Karpas-422 (cell line): ENCODE measurements around the gene RNF217. TPM values are rescaled to one million over a fixed set of nuclear protein-coding genes. Genes with fewer than 3 reads are reported as not detected.

Experiments
- DNase-seq: peaks from one replicate; pipeline ENCODE4 v3.0.0-alpha.2; 2015
- H2AFZ ChIP-seq: fragments of 200-600 bp; sonication (generic); 2 replicates; pipeline ENCODE4 v1.6.1; 2014; ENCODE audit warnings: antibody characterized with exemption, low read length, mixed read lengths
- H3K27ac ChIP-seq: fragments of 200-600 bp; sonication (generic); 2 replicates; pipeline ENCODE4 v1.5.1; 2014; ENCODE audit warnings: mild to moderate bottlenecking, low read length, moderate library complexity
- H3K27me3 ChIP-seq: fragments of 200-600 bp; sonication (generic); 2 replicates; pipeline ENCODE4 v1.6.1; 2014; ENCODE audit warnings: low read length, mixed read lengths
- H3K36me3 ChIP-seq: fragments of 200-600 bp; sonication (generic); 2 replicates; pipeline ENCODE4 v1.6.1; 2014; ENCODE audit warnings: low read length, mixed read lengths; ENCODE audit not compliant: insufficient read depth
- H3K4me1 ChIP-seq: fragments of 200-600 bp; sonication (generic); 2 replicates; pipeline ENCODE4 v1.6.1; 2014; ENCODE audit warnings: mild to moderate bottlenecking, low read length, mixed read lengths
- H3K4me2 ChIP-seq: fragments of 200-600 bp; sonication (generic); 2 replicates; pipeline ENCODE4 v1.6.1; 2014; ENCODE audit warnings: low read length, low read depth, mild to moderate bottlenecking; ENCODE audit not compliant: poor library complexity, severe bottlenecking
- H3K4me3 ChIP-seq: fragments of 200-600 bp; sonication (generic); 2 replicates; pipeline ENCODE4 v1.5.1; 2014; ENCODE audit warnings: mild to moderate bottlenecking, antibody characterized with exemption, low read length, mixed read lengths
- H3K79me2 ChIP-seq: fragments of 200-600 bp; sonication (generic); 2 replicates; pipeline ENCODE4 v1.6.1; 2014; ENCODE audit warnings: mild to moderate bottlenecking, low read length, mixed read lengths
- H3K9ac ChIP-seq: fragments of 200-600 bp; sonication (generic); 2 replicates; pipeline ENCODE4 v1.6.0; 2014; ENCODE audit warnings: low read length
- H3K9me2 ChIP-seq: fragments of 200-600 bp; sonication (generic), shearing (Covaris generic); replicated peaks from 2 replicates; pipeline ENCODE4 v1.6.0; 2014; ENCODE audit warnings: mild to moderate bottlenecking, low read length, moderate library complexity; ENCODE audit not compliant: insufficient read depth
- H3K9me3 ChIP-seq: fragments of 300-700, 200-600 bp; sonication (generic); 2 replicates; pipeline ENCODE4 v1.6.1; 2014; ENCODE audit warnings: low read length, mixed read lengths
- H4K20me1 ChIP-seq: fragments of 200-600 bp; sonication (generic); 2 replicates; pipeline ENCODE4 v1.6.1; 2014; ENCODE audit warnings: mild to moderate bottlenecking, antibody characterized with exemption, low read length, low read depth; ENCODE audit not compliant: insufficient read depth
- total RNA-seq: library from RNA; depleted of rRNA; stranded (reverse); fragments of >200 nt; shearing (Covaris generic); gene quantifications from 2 replicates; pipeline ENCODE4 v1.2.3, GENCODE V29; 2014; ENCODE audit warnings: low replicate concordance

Gene RNF217
- total RNA-seq, 1 experiment from 2014 or later: not detected

DNA sequence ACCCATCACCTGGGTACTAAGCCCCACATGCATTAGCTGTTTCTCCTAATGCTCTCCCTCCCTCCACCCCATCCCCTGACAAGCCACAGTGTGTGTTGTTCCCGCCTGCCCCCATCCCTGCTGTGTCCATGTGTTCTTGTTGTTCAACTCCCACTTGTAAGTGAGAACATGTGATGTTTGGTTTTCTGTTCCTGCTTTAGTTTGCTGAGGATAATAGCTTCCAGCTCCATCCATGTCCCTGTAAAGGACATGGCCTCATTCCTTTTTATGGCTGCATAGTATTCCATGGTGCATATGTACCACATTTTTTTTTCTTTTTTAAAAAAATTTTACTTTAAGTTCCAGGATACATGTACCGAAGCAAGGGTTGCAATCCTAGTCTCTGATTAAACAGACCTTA, 76.7 kb downstream of the RNF217 start:
- no peak overlapping the region for H3K27ac ChIP-seq
- no peaks in the 10 kb centered on the region for H3K27me3 ChIP-seq
- no peak for DNase-seq
- no peak overlapping the region for H3K4me3 ChIP-seq
- no peaks in the 10 kb centered on the region for H3K79me2 ChIP-seq
- H3K9me3 ChIP-seq: no peaks in the 10 kb centered on the region
- no peak overlapping the region for H2AFZ ChIP-seq
- no peak overlapping the region for H3K4me2 ChIP-seq
- no peaks in the 10 kb centered on the region for H3K36me3 ChIP-seq
- no peaks in the 10 kb centered on the region for H4K20me1 ChIP-seq
- no peaks in the 10 kb centered on the region for H3K9me2 ChIP-seq
- no peak overlapping the region for H3K9ac ChIP-seq
- H3K4me1 ChIP-seq: no peaks in the 10 kb centered on the region

DNA sequence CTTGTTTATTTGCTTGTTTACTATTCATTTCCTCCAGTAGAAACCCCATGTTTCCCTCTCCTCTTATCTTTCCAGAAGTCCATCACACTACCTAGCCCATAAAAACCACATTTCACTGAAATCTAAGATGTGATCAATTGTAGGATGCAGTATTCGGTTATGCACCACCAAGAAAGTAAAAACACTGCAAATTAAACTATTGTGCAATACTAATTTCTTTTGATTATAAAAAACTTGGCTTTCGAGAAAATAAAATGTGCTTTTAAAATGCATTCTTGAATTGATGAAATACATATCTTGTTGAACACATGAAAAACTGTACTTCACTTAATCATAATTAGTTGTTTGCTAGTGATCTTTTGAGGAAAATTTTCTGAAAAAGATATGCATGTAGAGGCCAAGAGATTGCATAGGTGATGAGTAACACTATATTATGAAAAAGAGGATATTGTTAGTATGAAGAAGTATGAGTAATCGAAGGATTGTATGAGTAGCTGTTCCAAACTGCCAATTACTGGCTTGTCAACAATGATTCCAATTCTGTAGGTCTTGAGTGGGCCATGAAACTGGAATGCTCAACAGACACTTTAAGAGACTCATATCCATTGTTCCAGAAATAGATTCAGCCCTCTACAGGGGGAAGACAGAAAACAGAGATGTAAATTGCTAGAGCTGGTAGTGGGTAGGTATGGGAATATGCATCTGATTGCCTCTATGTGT, 79.7 kb downstream of the RNF217 start:
- Histone ChIP-seq H3K4me3 (no peak overlapping the region), H3K79me2 (no peaks in the 10 kb centered on the region), H3K27me3 (no peaks in the 10 kb centered on the region), H3K4me2 (no peak overlapping the region), H3K9me3 (no peaks in the 10 kb centered on the region), H3K9me2 (no peaks in the 10 kb centered on the region), H3K27ac (no peak overlapping the region), H4K20me1 (no peaks in the 10 kb centered on the region), H3K36me3 (no peaks in the 10 kb centered on the region), H3K4me1 (no peaks in the 10 kb centered on the region), H2AFZ (no peak overlapping the region), H3K9ac (no peak overlapping the region)
- DNase-seq: no peak

DNA sequence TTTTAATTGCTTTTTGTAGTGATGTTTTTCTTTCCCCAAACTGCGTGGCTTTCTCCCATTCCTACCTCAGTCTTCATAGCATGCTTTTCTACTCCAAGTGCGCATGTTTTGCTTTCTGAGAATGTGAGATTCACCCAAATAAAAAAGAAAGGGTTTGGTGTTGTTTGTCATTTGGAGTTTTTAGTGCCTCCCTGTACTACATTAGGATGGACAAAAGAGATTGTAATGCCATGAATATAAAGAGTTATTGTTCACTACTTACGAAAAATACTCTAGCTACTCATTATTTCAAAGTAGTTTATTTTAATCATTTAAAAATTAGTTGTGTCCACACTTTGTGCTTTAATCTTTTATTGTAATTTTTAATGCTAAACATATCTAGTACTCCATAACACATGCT, 81.8 kb downstream of the RNF217 start:
- no peak overlapping the region for H3K27ac ChIP-seq
- no peaks in the 10 kb centered on the region for H3K4me1 ChIP-seq
- no peaks in the 10 kb centered on the region for H3K36me3 ChIP-seq
- DNase-seq: no peak
- no peak overlapping the region for H2AFZ ChIP-seq
- H3K9me2 ChIP-seq: no peaks in the 10 kb centered on the region
- H3K79me2 ChIP-seq: no peaks in the 10 kb centered on the region
- no peaks in the 10 kb centered on the region for H3K9me3 ChIP-seq
- no peak overlapping the region for H3K4me2 ChIP-seq
- H3K27me3 ChIP-seq: no peaks in the 10 kb centered on the region
- no peak overlapping the region for H3K9ac ChIP-seq
- no peak overlapping the region for H3K4me3 ChIP-seq
- H4K20me1 ChIP-seq: no peaks in the 10 kb centered on the region

DNA sequence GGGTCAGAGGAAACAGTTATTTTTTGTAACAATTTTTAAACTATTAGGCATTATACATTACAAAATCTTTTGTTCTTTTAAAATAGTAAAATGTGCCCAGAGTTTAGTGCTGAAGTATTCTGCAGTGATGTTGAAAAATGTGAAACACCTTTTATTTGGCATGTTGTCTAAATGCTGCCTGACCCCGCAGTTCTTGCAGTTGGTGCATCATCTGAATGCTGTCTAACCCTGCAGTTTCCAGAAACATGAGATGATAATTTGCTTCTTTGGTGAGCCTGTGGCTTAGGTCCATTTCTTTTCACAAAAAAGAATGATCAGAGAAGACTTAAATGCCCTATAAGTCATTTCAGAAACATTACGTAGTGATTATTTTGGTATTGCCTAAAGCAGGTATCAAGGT, 82.4 kb downstream of the RNF217 start:
- Histone ChIP-seq H4K20me1 (no peaks in the 10 kb centered on the region), H3K9me2 (no peaks in the 10 kb centered on the region), H3K4me2 (no peak overlapping the region), H3K79me2 (no peaks in the 10 kb centered on the region), H3K4me3 (no peak overlapping the region), H3K27me3 (no peaks in the 10 kb centered on the region), H3K36me3 (no peaks in the 10 kb centered on the region), H3K4me1 (no peaks in the 10 kb centered on the region), H3K27ac (no peak overlapping the region), H3K9me3 (no peaks in the 10 kb centered on the region), H2AFZ (no peak overlapping the region), H3K9ac (no peak overlapping the region)
- DNase-seq: no peak

DNA sequence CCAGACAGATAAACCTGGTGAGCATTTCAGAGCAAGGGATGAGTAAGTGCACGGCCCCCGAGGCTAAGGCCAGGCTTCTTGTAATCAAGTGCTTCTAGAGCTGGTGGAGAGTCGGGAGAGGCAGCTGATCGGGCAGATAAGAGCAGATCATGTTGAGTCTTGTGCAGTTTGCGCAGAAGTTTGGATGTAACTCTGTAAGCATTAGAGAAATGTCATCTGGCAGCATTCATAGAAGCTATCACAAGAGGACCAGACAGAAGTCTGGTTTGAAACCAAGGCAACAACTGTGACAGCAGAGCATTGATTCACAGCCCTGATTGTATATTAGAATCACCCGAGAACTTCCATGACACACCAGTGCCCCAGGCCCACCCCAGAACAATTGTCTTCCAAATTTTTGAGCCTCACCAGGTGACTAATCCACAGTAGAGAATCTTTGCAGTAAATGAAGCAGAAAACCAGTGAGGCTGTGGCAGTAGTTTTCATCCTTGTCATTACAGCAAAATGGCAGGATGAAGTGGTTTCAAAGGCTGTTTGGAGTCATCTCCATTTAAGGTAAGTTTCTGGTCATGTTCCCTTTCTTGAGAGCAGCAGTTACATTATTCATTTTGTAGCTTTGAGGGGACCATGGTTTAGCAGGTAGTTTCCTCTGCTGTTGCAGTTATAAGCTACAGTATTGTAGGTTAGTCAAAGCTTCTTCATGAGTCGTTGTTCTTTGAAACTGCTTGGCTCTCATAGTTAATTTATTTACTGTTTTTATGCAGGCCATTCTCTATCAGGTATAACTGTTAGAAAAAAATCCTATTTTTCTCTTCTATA, 84.1 kb downstream of the RNF217 start:
- no peak overlapping the region for H2AFZ ChIP-seq
- H3K79me2 ChIP-seq: no peaks in the 10 kb centered on the region
- H3K9me2 ChIP-seq: no peaks in the 10 kb centered on the region
- no peaks in the 10 kb centered on the region for H4K20me1 ChIP-seq
- H3K9me3 ChIP-seq: no peaks in the 10 kb centered on the region
- no peak for DNase-seq
- H3K4me3 ChIP-seq: no peak overlapping the region
- H3K27ac ChIP-seq: no peak overlapping the region
- no peaks in the 10 kb centered on the region for H3K4me1 ChIP-seq
- H3K27me3 ChIP-seq: no peaks in the 10 kb centered on the region
- H3K36me3 ChIP-seq: no peaks in the 10 kb centered on the region
- H3K4me2 ChIP-seq: no peak overlapping the region
- no peak overlapping the region for H3K9ac ChIP-seq

DNA sequence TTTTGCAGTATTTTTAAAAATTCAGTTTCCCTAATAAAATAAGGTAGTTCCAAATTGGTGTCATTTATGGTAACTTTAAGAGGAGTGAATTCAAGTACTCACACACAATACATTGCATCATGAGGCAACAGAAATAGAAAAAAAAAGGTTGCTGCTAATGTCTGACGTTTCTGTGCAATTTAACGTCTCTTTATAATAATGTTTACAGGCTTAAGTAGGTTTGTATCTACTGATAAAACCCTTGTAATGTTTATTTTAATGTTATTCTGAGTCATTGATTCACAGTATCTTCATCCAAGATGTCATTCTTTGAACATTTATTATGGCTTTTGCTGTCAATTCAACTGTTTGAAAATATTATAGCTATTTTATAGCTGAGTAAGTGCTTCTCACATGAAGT, 86.0 kb downstream of the RNF217 start:
- no peak overlapping the region for H2AFZ ChIP-seq
- no peak overlapping the region for H3K9ac ChIP-seq
- no peaks in the 10 kb centered on the region for H3K79me2 ChIP-seq
- no peak for DNase-seq
- H3K9me2 ChIP-seq: no peaks in the 10 kb centered on the region
- no peak overlapping the region for H3K4me3 ChIP-seq
- no peaks in the 10 kb centered on the region for H3K27me3 ChIP-seq
- no peaks in the 10 kb centered on the region for H3K9me3 ChIP-seq
- no peak overlapping the region for H3K4me2 ChIP-seq
- H3K36me3 ChIP-seq: no peaks in the 10 kb centered on the region
- no peak overlapping the region for H3K27ac ChIP-seq
- H3K4me1 ChIP-seq: no peaks in the 10 kb centered on the region
- no peaks in the 10 kb centered on the region for H4K20me1 ChIP-seq

DNA sequence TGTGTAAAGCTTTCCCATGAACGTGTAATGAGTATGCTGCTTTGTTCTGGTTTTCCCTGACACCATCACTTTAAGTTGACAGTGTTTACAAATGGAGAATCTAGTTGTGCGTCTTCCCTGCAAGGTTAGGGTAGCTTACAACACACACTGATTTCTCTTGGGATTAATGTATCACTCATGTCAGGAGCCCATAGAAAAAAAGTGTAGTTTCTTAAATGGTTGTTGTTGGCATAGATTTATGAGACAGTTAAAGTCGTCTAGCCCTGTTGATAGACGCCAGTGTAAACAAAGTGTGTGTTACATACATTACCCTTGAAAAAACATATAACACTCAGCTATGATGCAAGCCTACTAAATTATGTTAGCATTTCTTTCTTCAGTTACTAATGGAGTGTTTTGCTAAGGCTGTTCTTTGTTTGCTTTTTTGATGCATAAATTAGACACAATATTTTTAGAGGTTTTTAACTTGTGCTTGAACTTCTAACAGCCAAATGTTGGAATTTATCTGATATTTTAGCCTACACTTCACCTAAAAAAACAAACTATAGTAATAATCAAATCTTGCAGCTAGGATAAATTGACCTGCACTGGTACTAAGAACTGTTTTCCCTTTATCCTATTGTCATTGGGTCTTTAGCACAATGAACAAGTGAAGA, 88.6 kb downstream of the RNF217 start:
- Histone ChIP-seq H3K9me3 (no peaks in the 10 kb centered on the region), H3K36me3 (no peaks in the 10 kb centered on the region), H4K20me1 (no peaks in the 10 kb centered on the region), H3K79me2 (no peaks in the 10 kb centered on the region), H3K4me2 (no peak overlapping the region), H3K27ac (no peak overlapping the region), H2AFZ (no peak overlapping the region), H3K9me2 (no peaks in the 10 kb centered on the region), H3K27me3 (no peaks in the 10 kb centered on the region), H3K9ac (no peak overlapping the region), H3K4me3 (no peak overlapping the region), H3K4me1 (no peaks in the 10 kb centered on the region)
- DNase-seq: no peak

DNA sequence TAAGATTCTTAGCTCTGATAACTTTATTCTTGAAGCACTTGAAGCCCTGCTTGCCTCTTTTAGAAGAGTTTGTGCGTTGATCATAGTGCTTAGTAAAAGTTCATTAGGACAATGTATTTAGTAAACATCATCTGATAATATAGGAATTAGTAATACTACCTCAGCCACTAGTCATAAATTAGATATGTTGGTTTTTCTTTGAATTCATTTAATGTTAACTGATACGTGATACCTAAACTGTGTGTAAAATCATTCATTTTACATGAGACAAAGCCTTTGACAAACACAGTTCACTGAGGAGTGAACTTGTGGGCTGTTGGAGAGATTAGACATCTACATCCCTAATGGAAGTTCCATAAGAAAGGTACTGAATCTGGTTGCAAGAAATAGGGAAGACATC, 91.6 kb downstream of the RNF217 start:
- H3K36me3 ChIP-seq: no peaks in the 10 kb centered on the region
- H3K4me1 ChIP-seq: no peaks in the 10 kb centered on the region
- no peaks in the 10 kb centered on the region for H3K79me2 ChIP-seq
- no peak overlapping the region for H3K4me3 ChIP-seq
- no peak for DNase-seq
- no peak overlapping the region for H3K9ac ChIP-seq
- H3K9me2 ChIP-seq: no peaks in the 10 kb centered on the region
- no peak overlapping the region for H3K4me2 ChIP-seq
- no peaks in the 10 kb centered on the region for H4K20me1 ChIP-seq
- no peaks in the 10 kb centered on the region for H3K27me3 ChIP-seq
- no peak overlapping the region for H3K27ac ChIP-seq
- H2AFZ ChIP-seq: no peak overlapping the region
- H3K9me3 ChIP-seq: no peaks in the 10 kb centered on the region
